ENCODE measurements around the gene DNMT1.

Gene DNMT1

GRCh38 chr19:10139952-10140351 is 54.8 kb downstream of the DNMT1 start:
- TF ChIP-seq CTCF (IDR thresholded peaks at IDR 0.05; ENCODE audit: low read depth, low read length) = no peak

GRCh38 chr19:10138879-10139795 is 55.6 kb downstream of the DNMT1 start:
- in situ Hi-C loops (cut with HindIII; ENCODE audit: low sequenced_read_pairs) = no loop called here
- DNase-seq (ENCODE audit: low read depth, low spot score) = no peak
- no peak overlapping the region for H3K4me3 ChIP-seq (ENCODE audit: low read depth, low read length)
- TF ChIP-seq CTCF (IDR thresholded peaks at IDR 0.05; ENCODE audit: low read depth, low read length) = no peak

More at GRCh38 chr19:10139952-10140351, 54.8 kb downstream of the DNMT1 start:
- no peak overlapping the region for H3K4me3 ChIP-seq (ENCODE audit: low read depth, low read length)
- in situ Hi-C loops (cut with HindIII; ENCODE audit: low sequenced_read_pairs) = no loop called here
- DNase-seq (ENCODE audit: low read depth, low spot score) = no peak

- no peak for TF ChIP-seq CTCF (IDR thresholded peaks at IDR 0.05; ENCODE audit: low read depth, low read length)
- DNase-seq (ENCODE audit: low read depth, low spot score) = no peak
- no peak overlapping the region for H3K4me3 ChIP-seq (ENCODE audit: low read depth, low read length)
- in situ Hi-C loops (cut with HindIII; ENCODE audit: low sequenced_read_pairs) = no loop called here
Observed at GRCh38 chr19:10137751-10138682, 56.7 kb downstream of the DNMT1 start.

GRCh38 chr19:10136936-10137335 is 57.8 kb downstream of the DNMT1 start:
- in situ Hi-C loops (cut with HindIII; ENCODE audit: low sequenced_read_pairs) = no loop called here
- H3K4me3 ChIP-seq (ENCODE audit: low read depth, low read length) = no peak overlapping the region
- DNase-seq (ENCODE audit: low read depth, low spot score) = no peak
- no peak for TF ChIP-seq CTCF (IDR thresholded peaks at IDR 0.05; ENCODE audit: low read depth, low read length)

- no peak for DNase-seq (ENCODE audit: low read depth, low spot score)
- in situ Hi-C loops (cut with HindIII; ENCODE audit: low sequenced_read_pairs) = no loop called here
- no peak for TF ChIP-seq CTCF (IDR thresholded peaks at IDR 0.05; ENCODE audit: low read depth, low read length)
- H3K4me3 ChIP-seq (ENCODE audit: low read depth, low read length) = no peak overlapping the region
Observed at GRCh38 chr19:10135551-10136334, 59.0 kb downstream of the DNMT1 start.

GRCh38 chr19:10134040-10134439 is 60.7 kb downstream of the DNMT1 start:
- no peak for TF ChIP-seq CTCF (IDR thresholded peaks at IDR 0.05; ENCODE audit: low read depth, low read length)
- no peak overlapping the region for H3K4me3 ChIP-seq (ENCODE audit: low read depth, low read length)
- in situ Hi-C loops (cut with HindIII; ENCODE audit: low sequenced_read_pairs) = no loop called here
- no peak for DNase-seq (ENCODE audit: low read depth, low spot score)

All from astrocyte of the spinal cord (primary cell).